ENCODE results near the gene ADAM12.
A peak's percentile ranks its signal among the peaks of the same experiment; 100 is the strongest.
"Not testable (repeated sequence)": the region's sequence is repeated elsewhere in the genome, so short reads cannot be mapped to it uniquely, and the experiment has no call there.

The ADAM12 gene

DNA sequence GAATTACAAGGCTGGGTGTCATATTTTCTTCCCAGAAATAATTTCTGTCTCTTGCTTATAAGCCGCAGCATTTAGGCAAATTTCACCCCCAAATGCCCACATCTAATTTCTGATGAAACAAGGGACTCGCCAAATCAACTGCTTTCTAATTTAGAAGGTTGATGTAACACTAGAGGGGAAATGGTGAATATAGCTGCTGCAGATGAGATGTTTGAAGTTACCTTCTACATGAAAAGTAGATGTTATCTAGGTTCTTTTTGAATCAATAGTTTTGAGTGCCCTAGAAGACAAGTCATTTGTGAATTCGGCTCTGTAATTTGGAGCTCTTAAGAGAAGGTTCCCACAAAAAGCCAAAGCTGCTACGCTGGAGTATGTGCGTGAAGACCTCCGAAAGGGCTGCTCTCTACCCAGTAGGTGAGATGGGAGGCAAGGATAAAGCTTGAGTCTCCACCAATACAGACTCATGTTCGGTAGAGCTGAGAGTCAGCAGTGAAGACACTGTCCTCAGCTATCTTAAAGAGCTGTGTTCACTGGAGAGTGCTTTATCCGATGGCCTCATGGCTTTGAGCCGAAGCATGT, 392.5 kb downstream of the ADAM12 start:
- no peak for DNase-seq

DNA sequence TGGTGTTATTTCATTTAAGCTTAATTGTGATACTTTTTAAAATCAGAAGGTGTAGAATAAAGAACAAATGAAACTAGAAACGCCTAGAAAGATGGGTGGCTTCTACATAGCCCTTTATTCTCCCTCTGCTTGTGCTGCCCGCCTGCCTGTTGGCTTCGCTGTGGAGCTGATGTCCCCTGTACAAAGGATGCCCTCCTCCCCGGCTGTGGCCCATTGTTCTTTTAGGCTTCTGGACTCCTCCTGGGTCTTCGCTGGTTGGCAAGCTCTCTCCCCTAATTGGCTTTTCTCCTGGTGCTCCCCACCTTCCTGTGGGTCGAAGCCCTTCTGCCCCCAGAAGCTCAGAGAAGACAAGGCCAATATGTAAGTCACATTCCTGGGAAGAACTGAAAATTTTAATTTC, 393.7 kb downstream of the ADAM12 start:
- DNase-seq = no peak

DNA sequence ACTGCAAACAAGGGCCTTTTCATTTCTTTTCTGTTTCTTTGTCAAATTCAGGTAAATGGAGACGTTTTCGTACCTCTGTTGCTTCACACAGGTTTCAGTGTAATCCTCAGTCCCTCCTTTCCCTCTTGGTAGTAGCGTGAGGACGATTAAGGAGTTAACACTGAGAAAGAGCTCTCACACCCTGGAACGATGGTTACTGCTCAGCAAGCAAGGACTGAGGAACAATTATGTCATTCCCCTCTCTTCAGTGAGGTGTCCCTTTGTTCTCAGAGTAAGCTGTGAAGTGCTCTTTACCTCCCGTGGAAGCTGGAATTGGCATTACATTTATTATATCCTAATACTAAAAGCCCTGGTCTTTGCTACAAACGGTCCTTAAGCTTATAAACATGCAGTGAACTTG, 396.0 kb downstream of the ADAM12 start:
- DNase-seq = no peak

DNA sequence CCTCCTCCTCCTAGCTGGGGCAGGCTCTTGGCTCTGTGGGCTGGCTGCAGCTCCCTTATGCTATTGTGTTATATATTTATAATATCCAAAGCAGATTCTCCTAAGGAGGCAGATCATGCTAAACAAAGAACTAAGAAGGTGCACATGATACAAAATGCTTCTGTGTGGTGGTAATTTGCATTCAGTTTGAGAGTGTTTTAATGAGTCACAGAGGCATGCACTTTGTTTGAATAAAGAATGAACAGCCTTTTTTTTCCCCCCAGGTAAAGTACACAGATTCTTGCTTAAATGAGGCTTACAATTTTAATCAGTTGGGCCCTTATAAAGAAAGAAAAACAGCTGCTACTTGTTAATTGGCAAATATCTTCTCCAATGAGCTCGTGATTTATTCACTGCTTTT, 396.9 kb downstream of the ADAM12 start:
- no peak for DNase-seq

DNA sequence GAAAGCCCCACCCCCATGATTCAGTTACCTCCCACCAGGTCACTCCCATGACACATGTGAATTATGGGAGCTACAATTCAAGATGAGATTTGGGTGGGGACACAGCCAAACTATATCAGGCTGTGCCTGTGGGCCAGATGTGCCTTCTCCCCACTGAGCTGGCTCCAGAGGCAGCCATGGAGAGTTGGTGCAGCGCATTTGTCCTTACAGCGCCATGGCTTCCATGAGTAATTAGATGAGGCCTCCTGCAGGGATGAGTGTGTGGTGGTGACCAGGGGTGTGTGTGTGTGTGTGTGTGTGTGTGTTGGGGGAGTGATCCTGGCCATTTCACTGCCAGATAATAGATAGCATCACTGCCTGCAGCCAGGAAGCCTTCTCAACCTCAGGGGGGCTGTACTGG, 397.3 kb downstream of the ADAM12 start:
- no peak for DNase-seq

DNA sequence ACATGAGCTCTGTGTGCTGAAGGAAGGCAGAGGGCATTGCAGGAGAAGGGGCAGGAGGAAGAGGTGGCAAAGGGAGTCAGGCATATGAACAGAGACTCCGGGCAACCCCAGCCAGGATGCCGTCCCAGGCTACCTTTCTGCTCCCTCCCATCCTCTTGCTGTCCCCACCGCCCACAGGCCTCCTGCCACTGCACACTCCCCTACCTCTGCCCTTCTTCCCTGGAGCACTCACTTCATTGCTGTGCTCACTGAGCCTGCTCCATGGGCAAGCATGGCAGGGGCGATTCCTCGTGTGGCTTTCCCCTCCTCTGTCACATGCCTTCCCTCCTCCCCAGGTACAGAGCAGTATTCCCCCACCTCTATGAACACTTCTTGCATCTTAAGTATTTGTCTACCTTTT, 398.5 kb downstream of the ADAM12 start:
- DNase-seq = no peak

DNA sequence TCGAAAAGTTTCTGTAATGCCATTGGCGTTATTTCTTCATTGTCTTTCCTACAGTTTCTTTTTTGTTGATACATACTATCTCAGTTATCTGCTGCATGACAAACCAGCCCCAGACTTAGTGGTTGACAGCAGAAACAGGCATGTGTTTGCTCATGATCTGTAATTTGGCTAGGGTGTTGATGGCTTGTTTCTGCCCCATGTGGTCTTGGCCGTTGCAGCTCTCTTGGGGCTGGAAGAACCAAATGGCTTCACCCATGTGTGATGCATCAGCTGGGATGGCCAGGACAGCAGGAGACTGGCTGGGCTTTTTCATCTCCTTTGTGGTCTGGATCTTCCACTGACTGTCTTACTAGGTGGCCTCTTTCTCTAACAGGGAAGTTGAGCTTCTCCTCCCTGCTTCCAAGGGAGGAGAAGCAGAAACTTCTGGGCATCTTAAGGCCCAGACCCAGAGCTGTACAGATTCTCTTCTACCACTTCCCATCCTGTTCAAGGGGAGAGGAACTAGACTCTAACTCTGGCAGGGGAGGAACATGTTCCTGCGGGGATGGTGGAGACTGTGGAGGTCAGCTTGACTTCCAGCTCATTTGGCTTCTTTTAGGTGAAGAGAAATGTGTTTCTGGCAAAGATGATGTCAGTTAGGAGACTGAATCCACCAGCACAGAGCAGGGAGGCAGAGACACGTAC, 402.6 kb downstream of the ADAM12 start:
- no peak for DNase-seq

DNA sequence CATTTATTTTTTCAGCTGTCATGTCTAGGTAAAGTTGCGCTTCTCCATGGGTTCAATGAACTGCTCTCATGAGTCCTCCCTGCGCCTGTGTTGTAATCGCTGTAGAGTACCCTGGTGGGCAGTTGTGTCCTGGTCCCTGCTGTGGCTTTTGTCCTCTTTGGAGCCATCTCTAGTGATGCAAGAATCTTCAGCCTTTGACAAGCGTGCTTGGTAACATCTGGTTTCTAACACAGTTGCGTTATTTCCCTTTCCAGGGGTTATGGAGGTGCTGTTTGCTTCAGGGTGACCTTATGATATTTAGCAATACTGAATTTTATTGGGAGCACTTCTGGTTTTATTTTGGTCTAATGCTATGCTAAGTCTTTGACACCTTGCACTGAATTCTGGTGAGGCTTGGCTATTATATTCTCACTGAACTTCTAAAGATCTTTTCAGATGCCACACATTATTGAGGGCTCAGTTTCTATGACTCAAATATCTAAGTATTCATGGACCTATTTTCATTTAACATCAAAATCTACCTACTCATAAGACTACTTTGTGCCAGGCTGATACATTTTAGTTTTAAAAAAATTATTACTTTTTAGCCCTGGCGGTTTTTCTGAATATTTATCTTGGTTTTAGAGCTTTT, 403.3 kb downstream of the ADAM12 start:
- no peak for DNase-seq

DNA sequence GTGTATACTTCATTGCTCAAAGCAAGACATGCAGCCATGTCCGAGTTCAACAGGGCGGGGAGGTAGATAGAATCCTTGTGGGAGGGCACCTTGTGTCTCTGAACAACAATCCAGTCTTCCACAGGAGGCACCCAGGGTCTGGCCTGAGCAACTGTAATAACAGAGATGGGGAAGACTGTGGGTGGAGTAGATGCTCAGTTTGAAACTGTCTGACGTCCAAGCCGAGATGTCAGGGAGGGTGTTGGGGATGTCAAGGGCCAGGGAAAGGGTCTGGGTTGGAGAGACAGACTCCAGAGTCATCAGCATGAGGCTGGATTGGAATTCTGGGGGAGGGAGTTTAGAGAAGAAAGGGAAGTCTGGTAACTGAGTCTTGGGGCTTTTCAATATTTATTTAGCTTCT, 403.9 kb downstream of the ADAM12 start:
- no peak for DNase-seq

DNA sequence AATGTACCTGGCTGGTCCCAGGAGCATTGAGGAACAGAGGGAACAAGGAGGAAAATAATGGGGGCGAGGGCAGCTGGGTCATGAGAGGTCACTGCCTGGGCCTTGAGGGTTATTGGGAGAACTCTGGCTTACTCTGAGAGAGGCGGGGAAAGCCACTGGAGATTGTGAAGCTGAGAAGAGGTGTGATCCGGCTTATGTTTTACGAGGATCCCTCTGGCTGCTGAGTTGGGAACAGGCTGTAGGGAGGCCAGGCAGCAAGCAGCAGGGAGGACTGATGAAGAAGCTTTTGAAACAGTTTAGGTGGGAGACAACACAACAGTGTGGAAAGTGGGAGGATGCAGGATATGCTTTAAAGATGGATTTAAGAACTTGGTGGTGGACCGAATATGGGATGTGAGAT, 404.6 kb downstream of the ADAM12 start:
- DNase-seq = no peak

DNA sequence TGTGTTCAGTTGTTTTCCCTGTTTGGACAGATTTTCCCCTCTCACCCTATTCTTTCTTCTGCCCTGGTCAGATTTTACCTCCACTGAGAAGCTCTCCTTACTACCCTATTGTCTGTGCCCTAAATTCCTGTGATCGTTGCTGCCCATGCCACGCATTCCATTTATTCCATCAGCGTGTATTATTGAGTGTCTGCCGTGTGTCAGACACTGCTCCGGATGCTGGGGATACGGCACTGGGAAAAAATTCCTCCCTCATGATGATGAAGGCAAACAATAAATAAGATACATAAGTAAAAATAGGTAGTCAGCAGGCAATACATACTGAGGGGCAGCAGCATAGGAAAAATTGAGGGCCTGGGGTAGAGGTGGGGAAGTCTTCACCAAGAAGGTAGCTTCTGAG, 405.1 kb downstream of the ADAM12 start:
- DNase-seq = no peak

DNA sequence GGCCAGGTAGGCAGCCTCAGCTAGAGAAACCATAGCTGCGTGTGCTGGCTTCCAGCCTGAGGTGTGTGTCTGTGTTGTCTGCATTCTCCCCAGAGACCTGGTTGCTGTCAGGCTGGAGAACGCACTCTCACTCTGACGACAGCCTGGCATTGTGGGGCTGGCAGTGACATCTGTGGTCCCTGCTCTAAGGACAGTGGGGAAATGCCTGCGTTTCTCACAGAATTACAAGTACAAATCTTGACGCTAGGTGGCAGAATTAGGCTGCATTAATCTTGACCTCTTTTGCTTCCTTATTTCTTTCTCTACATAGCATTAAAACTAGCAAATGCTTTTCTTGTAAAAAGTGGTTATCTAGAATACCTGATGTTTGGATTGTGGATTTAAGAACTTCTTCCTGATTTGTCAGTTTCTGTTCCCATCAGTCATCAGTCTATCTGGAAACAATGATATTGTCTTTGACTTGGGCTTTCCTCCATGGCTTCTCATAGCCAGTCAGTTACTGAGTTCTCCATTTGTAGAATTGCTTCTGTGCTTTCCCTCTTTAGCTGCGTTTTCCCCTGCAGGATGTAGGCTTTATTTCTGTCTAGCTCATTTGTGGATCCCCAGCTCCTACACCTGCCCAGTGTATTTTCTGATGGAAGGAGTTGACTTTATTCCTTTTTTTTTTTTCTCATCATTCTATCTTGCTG, 405.9 kb downstream of the ADAM12 start:
- peak; percentile 34 for DNase-seq

DNA sequence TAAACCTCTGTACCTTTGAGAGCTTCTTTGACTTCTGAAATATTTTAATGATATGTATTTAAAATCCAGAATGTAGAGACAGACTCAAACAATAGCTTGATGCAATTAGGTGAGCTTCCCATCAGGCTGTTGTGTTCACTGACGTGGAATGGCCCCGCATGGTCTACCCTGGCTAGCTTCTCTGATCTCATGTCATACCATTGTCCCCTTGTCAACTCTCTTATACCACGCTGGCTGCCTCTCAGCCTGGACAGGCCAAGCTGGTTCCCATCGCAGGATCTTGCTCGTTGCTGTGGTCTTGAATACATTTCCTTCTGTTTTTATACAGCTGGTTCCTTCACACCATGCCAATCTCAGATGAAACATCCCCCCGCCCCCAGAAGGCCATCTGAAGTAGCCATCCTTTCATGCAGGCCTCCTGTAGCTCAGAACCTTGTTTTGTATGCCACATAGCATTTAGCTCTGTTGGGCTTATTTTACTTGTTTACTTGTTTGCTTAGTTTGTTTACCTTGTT, 407.7 kb downstream of the ADAM12 start:
- no peak for DNase-seq

DNA sequence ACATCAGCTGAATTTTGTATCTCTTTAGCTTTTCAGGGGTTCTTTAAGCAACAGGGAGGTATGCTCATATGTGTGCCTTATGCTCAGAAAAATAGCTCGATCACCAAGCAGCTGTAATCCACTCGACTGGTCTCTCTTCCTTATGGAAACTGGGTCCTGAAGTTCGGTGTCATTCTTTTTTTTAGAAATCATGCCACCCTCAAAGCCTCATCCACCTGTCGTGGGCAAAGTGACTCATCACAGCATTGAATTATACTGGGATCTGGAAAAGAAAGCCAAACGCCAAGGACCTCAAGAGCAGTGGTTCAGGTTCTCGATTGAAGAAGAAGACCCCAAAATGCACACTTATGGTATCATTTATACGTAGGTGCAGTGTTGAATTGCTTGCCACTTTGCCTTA, 408.3 kb downstream of the ADAM12 start:
- no peak for DNase-seq

DNA sequence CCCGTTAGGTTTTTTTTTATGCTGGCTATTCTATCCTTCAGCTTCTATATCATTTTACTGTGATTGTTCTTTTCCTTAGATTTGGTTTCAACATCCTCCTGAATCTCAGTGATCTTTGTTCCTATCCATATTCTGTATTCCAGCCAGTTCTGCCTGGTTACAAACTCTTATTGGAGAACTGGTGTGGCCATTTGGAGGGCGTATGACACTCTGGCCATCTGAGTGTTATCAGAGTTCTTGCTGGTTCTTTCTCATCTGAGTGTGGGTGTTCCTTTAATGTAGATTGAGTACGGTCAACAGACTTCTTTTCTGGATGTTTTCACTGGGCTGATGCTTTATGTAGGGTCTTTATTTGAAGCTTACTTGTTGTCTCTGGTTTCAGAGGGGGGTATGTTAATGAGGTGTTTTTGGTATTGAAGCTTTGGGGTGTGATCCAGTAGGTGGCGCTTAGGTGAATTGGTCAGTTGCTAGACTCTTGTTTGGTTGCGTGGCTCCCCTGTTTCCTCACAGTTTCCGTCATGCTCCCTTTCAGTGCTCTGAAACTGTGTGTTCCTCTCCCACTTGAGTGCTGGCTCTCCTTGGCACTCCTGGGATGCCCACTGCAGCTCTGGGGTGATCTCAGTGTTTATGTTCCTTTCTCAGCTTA, 411.2 kb downstream of the ADAM12 start:
- no peak for DNase-seq

DNA sequence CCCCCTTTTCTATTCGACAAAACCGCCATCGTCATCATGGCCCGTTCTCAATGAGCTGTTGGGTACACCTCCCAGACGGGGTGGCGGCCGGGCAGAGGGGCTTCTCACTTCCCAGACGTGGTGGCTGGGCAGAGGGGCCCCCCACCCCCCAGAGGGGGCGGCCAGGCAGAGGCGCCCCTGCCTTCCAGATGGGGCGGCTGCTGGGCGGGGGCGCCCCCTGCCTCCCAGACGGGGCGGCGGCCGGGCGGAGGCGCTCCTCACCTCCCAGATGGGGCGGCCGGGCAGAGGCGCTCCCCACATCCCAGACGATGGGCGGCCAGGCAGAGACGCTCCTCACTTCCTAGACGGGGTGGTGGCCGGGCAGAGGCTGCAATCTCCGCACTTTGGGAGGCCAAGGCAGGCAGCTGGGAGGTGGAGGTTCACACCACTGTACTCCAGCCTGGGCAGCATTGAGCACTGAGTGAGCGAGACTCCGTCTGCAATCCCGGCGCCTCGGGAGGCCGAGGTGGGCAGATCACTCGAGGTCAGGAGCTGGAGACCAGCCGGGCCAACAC, 418.1 kb downstream of the ADAM12 start:
- not testable (repeated sequence) for DNase-seq

DNA sequence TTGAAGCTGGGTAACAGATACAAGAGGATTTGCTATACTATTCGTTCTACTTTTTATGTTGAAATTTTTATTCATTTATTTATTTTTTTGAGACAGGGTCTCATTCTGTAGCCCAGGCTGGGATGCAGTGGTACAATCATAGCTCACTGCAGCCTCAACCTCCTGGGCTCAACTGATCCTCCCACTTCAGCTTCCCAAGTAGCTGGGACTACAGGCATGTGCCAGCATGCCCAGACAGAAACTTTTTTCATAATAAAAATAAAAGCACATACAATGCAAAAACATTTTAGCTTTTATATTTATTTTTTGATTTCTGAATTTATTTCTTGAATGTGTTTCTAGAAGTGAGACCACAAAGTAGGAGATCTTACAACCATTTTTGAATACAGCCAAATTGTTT, 420.7 kb downstream of the ADAM12 start:
- no peak for DNase-seq

DNA sequence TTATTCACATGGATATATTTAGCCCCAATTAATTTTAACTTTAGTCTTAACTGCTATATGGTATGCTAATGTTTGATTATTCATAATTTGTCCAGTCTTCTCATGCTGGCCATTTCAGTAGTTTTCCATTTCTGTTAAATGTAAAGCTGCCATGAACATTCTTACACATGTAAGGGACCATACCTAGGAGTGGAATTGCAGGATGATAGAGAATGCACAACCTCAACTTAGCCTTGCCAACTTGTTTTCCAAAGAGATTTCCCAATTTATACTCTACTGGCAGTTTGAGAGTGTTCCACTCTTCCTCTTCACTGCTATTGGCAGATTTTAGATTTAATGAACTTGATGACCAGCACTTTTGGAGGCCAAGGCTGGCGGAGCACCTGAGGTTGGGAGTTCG, 423.7 kb downstream of the ADAM12 start:
- DNase-seq = no peak

All from CD4-positive, alpha-beta T cell treated with Interleukin-4 for 4 hours (primary cell).